Activated T-cell treated with anti-CD3 and anti-CD28 coated beads, Interleukin-2, amount 50 U/mL, for 24 hours (primary cell): Measurements from ENCODE around the gene FGFR4.

Source experiments
- DNase-seq: peaks from one replicate; pipeline ENCODE4 v3.0.0-alpha.2; 2020
- H3K27ac Mint-ChIP-seq: 2 replicates; pipeline ENCODE4 v1.8.0; 2020; ENCODE audit warnings: mild to moderate bottlenecking, mixed read lengths
- H3K27me3 Mint-ChIP-seq: 2 replicates; pipeline ENCODE4 v1.8.0; 2020; ENCODE audit warnings: mixed read lengths
- H3K36me3 Mint-ChIP-seq: 2 replicates; pipeline ENCODE4 v1.8.0; 2020; ENCODE audit warnings: low read depth, mixed read lengths
- H3K4me1 Mint-ChIP-seq: 2 replicates; pipeline ENCODE4 v1.8.0; 2020; ENCODE audit warnings: low read depth, mixed read lengths
- H3K4me3 Mint-ChIP-seq: 2 replicates; pipeline ENCODE4 v1.8.0; 2020; ENCODE audit warnings: mild to moderate bottlenecking, moderate library complexity, mixed read lengths
- H3K9me3 Mint-ChIP-seq: 2 replicates; pipeline ENCODE4 v1.8.0; 2020; ENCODE audit warnings: mixed read lengths

Gene FGFR4

GRCh38 chr5:177103523-177104253, 17.0 kb downstream of the FGFR4 start:
- Mint-ChIP-seq H3K27me3 (peaks cover 4% of the 10 kb centered on the region), H3K36me3 (no peaks in the 10 kb centered on the region), H3K4me1 (no peaks in the 10 kb centered on the region), H3K9me3 (no peaks in the 10 kb centered on the region), H3K4me3 (no peak overlapping the region), H3K27ac (no peak overlapping the region)
- DNase-seq, result no peak

GRCh38 chr5:177105691-177106476, 19.2 kb downstream of the FGFR4 start:
- no peak for DNase-seq
- Mint-ChIP-seq H3K27me3 (peaks cover 4% of the 10 kb centered on the region), H3K27ac (no peak overlapping the region), H3K4me1 (no peaks in the 10 kb centered on the region), H3K9me3 (no peaks in the 10 kb centered on the region), H3K36me3 (no peaks in the 10 kb centered on the region), H3K4me3 (no peak overlapping the region)

GRCh38 chr5:177107159-177107558, 20.4 kb downstream of the FGFR4 start:
- H3K27me3 Mint-ChIP-seq, result peaks cover 4% of the 10 kb centered on the region
- H3K27ac Mint-ChIP-seq, result no peak overlapping the region
- peaks cover 1% of the 10 kb centered on the region for H3K4me1 Mint-ChIP-seq
- no peaks in the 10 kb centered on the region for H3K36me3 Mint-ChIP-seq
- H3K4me3 Mint-ChIP-seq, result no peak overlapping the region
- DNase-seq, result no peak
- H3K9me3 Mint-ChIP-seq, result no peaks in the 10 kb centered on the region

GRCh38 chr5:177109810-177110209, 23.1 kb downstream of the FGFR4 start:
- no peak overlapping the region for H3K4me3 Mint-ChIP-seq
- H3K27me3 Mint-ChIP-seq, result no peaks in the 10 kb centered on the region
- peaks cover 3% of the 10 kb centered on the region for H3K4me1 Mint-ChIP-seq
- DNase-seq, result no peak
- H3K27ac Mint-ChIP-seq, result no peak overlapping the region
- no peaks in the 10 kb centered on the region for H3K36me3 Mint-ChIP-seq
- no peaks in the 10 kb centered on the region for H3K9me3 Mint-ChIP-seq

- Mint-ChIP-seq H3K27ac (no peak overlapping the region), H3K36me3 (no peaks in the 10 kb centered on the region)
Observed at GRCh38 chr5:177111720-177112394, 25.1 kb downstream of the FGFR4 start.

GRCh38 chr5:177112589-177113220, 26.0 kb downstream of the FGFR4 start:
- Mint-ChIP-seq H3K4me1 (peaks cover 17% of the 10 kb centered on the region), H3K36me3 (peaks cover 2% of the 10 kb centered on the region), H3K4me3 (no peak overlapping the region), H3K9me3 (peaks cover 3% of the 10 kb centered on the region), H3K27me3 (no peaks in the 10 kb centered on the region), H3K27ac (no peak overlapping the region)
- no peak for DNase-seq

More at GRCh38 chr5:177111720-177112394, 25.1 kb downstream of the FGFR4 start:
- Mint-ChIP-seq H3K27me3 (no peaks in the 10 kb centered on the region), H3K4me3 (no peak overlapping the region), H3K4me1 (peaks cover 12% of the 10 kb centered on the region), H3K9me3 (peaks cover 3% of the 10 kb centered on the region)
- peak; percentile 79 for DNase-seq

- Mint-ChIP-seq H3K27me3 (no peaks in the 10 kb centered on the region), H3K27ac (no peak overlapping the region), H3K9me3 (peaks cover 3% of the 10 kb centered on the region), H3K4me3 (no peak overlapping the region), H3K36me3 (peaks cover 2% of the 10 kb centered on the region), H3K4me1 (peaks cover 17% of the 10 kb centered on the region)
- DNase-seq, result peak; percentile 88
Observed at GRCh38 chr5:177113566-177114424, 27.1 kb downstream of the FGFR4 start.

- Mint-ChIP-seq H3K27me3 (no peaks in the 10 kb centered on the region), H3K27ac (peak overlapping the region; percentile 50), H3K36me3 (peaks cover 2% of the 10 kb centered on the region), H3K4me1 (peaks cover 16% of the 10 kb centered on the region), H3K9me3 (peaks cover 3% of the 10 kb centered on the region), H3K4me3 (peak overlapping the region; percentile 11)
- peak; percentile 88 for DNase-seq
Observed at GRCh38 chr5:177116631-177117373, 30.1 kb downstream of the FGFR4 start.

- H3K36me3 Mint-ChIP-seq, result peaks cover 2% of the 10 kb centered on the region
- no peak overlapping the region for H3K27ac Mint-ChIP-seq
- H3K4me1 Mint-ChIP-seq, result peaks cover 16% of the 10 kb centered on the region
- DNase-seq, result no peak
- no peaks in the 10 kb centered on the region for H3K27me3 Mint-ChIP-seq
- H3K9me3 Mint-ChIP-seq, result peaks cover 3% of the 10 kb centered on the region
- no peak overlapping the region for H3K4me3 Mint-ChIP-seq
Observed at GRCh38 chr5:177117441-177118045, 30.8 kb downstream of the FGFR4 start.

- Mint-ChIP-seq H3K4me3 (no peak overlapping the region), H3K9me3 (no peaks in the 10 kb centered on the region)
Observed at GRCh38 chr5:177122566-177122965, 35.9 kb downstream of the FGFR4 start.

GRCh38 chr5:177123789-177124485, 37.2 kb downstream of the FGFR4 start:
- Mint-ChIP-seq H3K4me1 (peaks cover 11% of the 10 kb centered on the region), H3K36me3 (no peaks in the 10 kb centered on the region), H3K27me3 (no peaks in the 10 kb centered on the region), H3K27ac (no peak overlapping the region), H3K9me3 (no peaks in the 10 kb centered on the region), H3K4me3 (no peak overlapping the region)
- no peak for DNase-seq

More at GRCh38 chr5:177122566-177122965, 35.9 kb downstream of the FGFR4 start:
- no peaks in the 10 kb centered on the region for H3K36me3 Mint-ChIP-seq
- no peak for DNase-seq
- no peaks in the 10 kb centered on the region for H3K27me3 Mint-ChIP-seq
- peaks cover 1% of the 10 kb centered on the region for H3K4me1 Mint-ChIP-seq
- no peak overlapping the region for H3K27ac Mint-ChIP-seq

- no peak overlapping the region for H3K4me3 Mint-ChIP-seq
- H3K36me3 Mint-ChIP-seq, result no peaks in the 10 kb centered on the region
- H3K27me3 Mint-ChIP-seq, result no peaks in the 10 kb centered on the region
- H3K9me3 Mint-ChIP-seq, result no peaks in the 10 kb centered on the region
- no peak overlapping the region for H3K27ac Mint-ChIP-seq
- H3K4me1 Mint-ChIP-seq, result peaks cover 18% of the 10 kb centered on the region
- no peak for DNase-seq
Observed at GRCh38 chr5:177124486-177124991, 37.8 kb downstream of the FGFR4 start.
